Pancreas (tissue), 10 donors: ENCODE data around the gene TNFAIP2. TPM values are rescaled to one million over a fixed set of nuclear protein-coding genes. Genes with fewer than 3 reads are reported as not detected.
A peak's percentile ranks its signal among the peaks of the same experiment; 100 is the strongest.

ENCODE experiments used
- ATAC-seq, 4 donors: fragments of 200-7000 bp; cut with Tn5 transposase; one replicate each; pipeline versions ENCODE4 v1.8.0 to v1.9.1; 2020; ENCODE audit warnings: mild to moderate bottlenecking in 4 of 4, moderate library complexity in 4 of 4
- DNase-seq, 6 donors: peaks; one replicate each; pipeline ENCODE4 v3.0.0-alpha.2; 2020
- FAIRE-seq: peaks from 2 replicates; lab custom pipeline; 2012; peaks lifted over from hg19 to GRCh38; lab: Jason Lieb, UNC
- H3K27ac ChIP-seq, 4 donors: fragments of 200-600 bp; sonication (generic); 1 replicate in 3 of 4; 2 replicates in 1 of 4; pipeline versions ENCODE4 v1.5.0 to v1.8.0; 2020
- H3K27me3 ChIP-seq, 4 donors: fragments of 200-600 bp; one replicate each; pipeline ENCODE4 v1.8.0; 2021
- H3K36me3 ChIP-seq, 3 donors: fragments of 200-600 bp; sonication (generic) in 1 of 3; one replicate each; pipeline versions ENCODE4 v1.5.0 to v1.8.0; 2020 to 2021
- H3K4me1 ChIP-seq, 3 donors: fragments of 200-600 bp; one replicate each; pipeline ENCODE4 v1.8.0; 2021
- H3K4me3 ChIP-seq, 4 donors: fragments of 200-600 bp; sonication (generic) in 2 of 4; one replicate each; pipeline versions ENCODE4 v1.5.0 to v1.8.0; 2020 to 2021
- H3K9me3 ChIP-seq, 4 donors: fragments of 200-600 bp; one replicate each; pipeline ENCODE4 v1.8.0; 2021
- WGBS, 2 donors: extraction: QIAGEN DNeasy Blood & Tissue Kit; methylation state at CpG; one replicate each; pipeline ENCODE4 v1.1.7; 2013; 5-methylcytosine and 5-hydroxymethylcytosine counted together
- intact Hi-C, 3 donors: fragments of 100-400 bp; cut with DNase I; formaldehyde crosslinking; loops; one replicate each; pipeline versions ENCODE4 v1.11.1 to v1.14.2; 2022
- polyA plus RNA-seq, 2 donors: library from polyadenylated mRNA; stranded (reverse); fragments of 200-250 nt; gene quantifications; one replicate each; pipeline ENCODE4 v1.2.3, GENCODE V29; 2013
- total RNA-seq, 6 donors: library from RNA; stranded (reverse); fragmentation: NEBNext Ultra II Directional in 4 of 6; extraction: Animal tissue kit (Norgen Biotek cat#: 25700) in 4 of 6; gene quantifications; one replicate each; pipeline versions ENCODE4 v1.2.1 to v1.2.4, GENCODE V29; 2021 to 2023
- TF ChIP-seq, protein P1 (sequence below), 4 donors: fragments of 200-600 bp; sonication (generic) in 3 of 4; IDR thresholded peaks; one replicate each; pipeline versions ENCODE4 v1.5.0 to v1.8.0; 2021; ENCODE audit warnings: antibody characterized with exemption in 4 of 4
- donor health status: healthy with polysubstance abuse.
- donor health status: DM: no; HTN: no; CAD: no; lungs with moderate emphysema.
- donor health status: DM: no; HTN: no; CAD: no.
- donor health status: control.
- donor health status: control.
- donor health status: Bipolar disorder and iron deficiency.
- donor health status: DM: yes; HTN: yes; CAD: no.
- donor health status: DM: no; HTN: no; CAD: no.
- donor health status: DM: no; HTN: no; CAD: no.
- donor health status: DM: yes; HTN: yes; CAD: no.

The TNFAIP2 gene
- total RNA-seq: 100 to 1,000 TPM in 1 of 6 donors, 10 to 100 TPM in 3, 1 to 10 TPM in 2; 7.0 to 188 (median 27.7) TPM
- polyA plus RNA-seq: 100 to 1,000 TPM; 123 to 288 TPM

DNA sequence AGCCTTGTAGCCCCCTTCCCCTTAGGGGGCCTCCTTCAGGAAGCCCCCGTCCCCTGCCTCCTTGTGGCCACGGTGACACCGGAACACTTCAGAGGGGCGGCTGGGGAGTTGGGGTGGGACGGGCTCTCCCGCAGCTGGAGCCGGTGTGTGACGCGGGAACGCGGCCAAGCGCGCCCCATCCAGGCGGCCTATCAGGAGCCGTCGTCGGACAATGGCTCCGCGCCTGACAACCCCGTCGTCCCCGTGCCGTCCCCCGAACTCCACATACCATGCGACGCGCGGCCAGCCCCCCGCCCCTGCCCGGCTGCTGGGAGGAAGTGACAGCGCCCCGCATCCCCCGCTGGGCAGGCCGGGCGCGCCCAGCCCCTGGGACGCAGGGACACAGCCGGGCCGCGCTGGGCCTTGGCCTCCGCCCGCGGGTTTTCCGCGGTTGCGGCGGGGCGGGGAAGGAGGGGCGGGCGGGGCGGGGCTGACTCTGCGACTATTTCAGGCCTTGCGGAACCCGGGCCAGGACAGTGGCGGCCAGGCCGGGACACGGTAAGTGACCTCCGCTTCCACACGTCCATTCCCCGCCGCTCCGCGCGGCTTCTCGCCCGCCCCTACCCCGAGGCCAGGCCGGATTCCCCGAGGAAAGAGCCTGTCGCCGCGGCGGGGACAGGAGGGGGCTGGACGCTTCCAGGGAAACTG is at the start of gene TNFAIP2:
Gene TNFAIP2 (plus strand): TSS at position 515 of the 687 bp plus-strand sequence. CDS start 2,997 bp downstream, outside the sequence.
- no peaks in the 10 kb centered on the region for H3K9me3 ChIP-seq
- WGBS, 2 donors: 9 to 12% methylated on average over 28 to 74 of the region's 74 CpGs
- ATAC-seq: peak in 3 of 4 donors; percentile 11 to 22 (median 17)
- H3K4me1 ChIP-seq: peaks cover 4 to 32% (median 7%) of the 10 kb centered on the region in 3 donors
- peak in 3 of 6 donors; percentile 40 to 76 (median 49) for DNase-seq
- no peaks in the 10 kb centered on the region for H3K36me3 ChIP-seq
- H3K4me3 ChIP-seq: peak within 1 kb of the TSS; percentile 16 to 59 (median 30)
- no peak for FAIRE-seq
- intact Hi-C loops: no loop called here
- H3K27me3 ChIP-seq: no peaks in the 10 kb centered on the region
- TF ChIP-seq, protein P1, sequence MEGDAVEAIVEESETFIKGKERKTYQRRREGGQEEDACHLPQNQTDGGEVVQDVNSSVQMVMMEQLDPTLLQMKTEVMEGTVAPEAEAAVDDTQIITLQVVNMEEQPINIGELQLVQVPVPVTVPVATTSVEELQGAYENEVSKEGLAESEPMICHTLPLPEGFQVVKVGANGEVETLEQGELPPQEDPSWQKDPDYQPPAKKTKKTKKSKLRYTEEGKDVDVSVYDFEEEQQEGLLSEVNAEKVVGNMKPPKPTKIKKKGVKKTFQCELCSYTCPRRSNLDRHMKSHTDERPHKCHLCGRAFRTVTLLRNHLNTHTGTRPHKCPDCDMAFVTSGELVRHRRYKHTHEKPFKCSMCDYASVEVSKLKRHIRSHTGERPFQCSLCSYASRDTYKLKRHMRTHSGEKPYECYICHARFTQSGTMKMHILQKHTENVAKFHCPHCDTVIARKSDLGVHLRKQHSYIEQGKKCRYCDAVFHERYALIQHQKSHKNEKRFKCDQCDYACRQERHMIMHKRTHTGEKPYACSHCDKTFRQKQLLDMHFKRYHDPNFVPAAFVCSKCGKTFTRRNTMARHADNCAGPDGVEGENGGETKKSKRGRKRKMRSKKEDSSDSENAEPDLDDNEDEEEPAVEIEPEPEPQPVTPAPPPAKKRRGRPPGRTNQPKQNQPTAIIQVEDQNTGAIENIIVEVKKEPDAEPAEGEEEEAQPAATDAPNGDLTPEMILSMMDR (IDR thresholded peaks at IDR 0.05): no peak
- peak within 1 kb of the TSS; percentile 46 to 90 (median 84) for H3K27ac ChIP-seq

GRCh38 chr14:103073876-103074728 is 49.2 kb upstream of the TNFAIP2 start:
- peak in 1 of 6 donors; percentile 67 for DNase-seq
- peak overlapping the region; percentile 13 to 70 (median 54) for H3K27ac ChIP-seq
- FAIRE-seq: no peak
- 73 to 78% methylated on average over 20 to 21 of the region's 21 CpGs for WGBS, 2 donors
- H3K4me1 ChIP-seq: peaks cover 0 to 8% (median 0%) of the 10 kb centered on the region in 3 donors
- no peaks in the 10 kb centered on the region for H3K9me3 ChIP-seq
- H3K36me3 ChIP-seq: no peaks in the 10 kb centered on the region
- intact Hi-C loops: no loop called here
- ATAC-seq: no peak
- no peak overlapping the region for H3K4me3 ChIP-seq
- TF ChIP-seq, protein P1 (IDR thresholded peaks at IDR 0.05): no peak
- H3K27me3 ChIP-seq: no peaks in the 10 kb centered on the region

DNA sequence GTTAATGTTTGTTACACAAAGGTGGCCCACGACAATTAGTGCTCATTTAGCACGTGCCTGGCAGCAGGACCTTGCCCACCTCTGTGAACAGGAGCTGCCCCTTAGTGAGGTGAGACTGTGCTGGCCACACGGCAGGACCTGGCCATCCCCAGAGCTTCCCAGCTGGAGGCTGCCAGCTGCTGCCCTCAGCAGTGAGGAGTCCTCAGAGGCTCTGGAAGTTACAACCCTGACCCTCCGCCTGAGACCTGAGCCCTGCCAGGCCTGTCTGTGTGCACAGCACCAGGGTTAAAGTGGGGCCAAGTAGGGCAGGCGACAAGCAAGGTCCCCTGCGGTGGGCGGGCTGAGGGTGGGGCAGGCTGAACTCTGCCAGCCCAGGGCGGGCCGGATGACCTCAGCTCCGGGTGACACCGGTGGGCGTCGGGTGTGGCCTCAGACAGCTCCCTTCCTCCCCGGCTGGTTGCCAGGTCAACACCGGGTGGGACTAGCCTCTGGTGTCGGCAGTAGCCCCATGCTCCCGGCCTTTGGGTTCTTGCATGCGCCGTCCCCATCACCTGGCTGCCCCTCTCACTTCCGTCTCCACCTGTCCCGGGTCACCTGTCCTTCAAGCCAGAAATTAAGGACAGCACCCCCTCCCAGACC is 48.4 kb upstream of the TNFAIP2 start:
- no peaks in the 10 kb centered on the region for H3K9me3 ChIP-seq
- DNase-seq (peak in 5 of 6 donors; percentile 39 to 85 (median 57)), ATAC-seq (peak; percentile 12 to 31 (median 20)), FAIRE-seq (no peak)
- 16 to 18% methylated on average over 19 to 21 of the region's 21 CpGs for WGBS, 2 donors
- peak overlapping the region; percentile 23 to 70 (median 49) for H3K27ac ChIP-seq
- H3K4me1 ChIP-seq: peaks cover 0 to 8% (median 0%) of the 10 kb centered on the region in 3 donors
- no peaks in the 10 kb centered on the region for H3K27me3 ChIP-seq
- H3K36me3 ChIP-seq: no peaks in the 10 kb centered on the region
- intact Hi-C loops: loop anchor here in 1 of 3 donors (5.0 kb wide), 1 partner anchor 217 kb away; no protein-coding TSS in a partner anchor
- H3K4me3 ChIP-seq: peak overlapping the region in 2 of 4 donors; percentile 38 to 47
- TF ChIP-seq, protein P1 (IDR thresholded peaks at IDR 0.05): no peak

GRCh38 chr14:103078420-103078749 is 44.9 kb upstream of the TNFAIP2 start:
- Histone ChIP-seq H3K27me3 (no peaks in the 10 kb centered on the region), H3K4me1 (peaks cover 0 to 8% (median 0%) of the 10 kb centered on the region in 3 donors), H3K27ac (no peak overlapping the region), H3K9me3 (no peaks in the 10 kb centered on the region), H3K36me3 (no peaks in the 10 kb centered on the region), H3K4me3 (no peak overlapping the region)
- DNase-seq: peak; percentile 58 to 93 (median 82)
- intact Hi-C loops: loop anchor here in 1 of 3 donors (5.0 kb wide), 1 partner anchor 214 kb away; no protein-coding TSS in a partner anchor
- TF ChIP-seq, protein P1 (IDR thresholded peaks at IDR 0.05): peak; percentile 49 to 54 (median 52)
- FAIRE-seq: no peak
- 9 to 10% methylated on average over 9 of the region's 9 CpGs for WGBS, 2 donors
- peak; percentile 42 to 71 (median 68) for ATAC-seq
